Epithelial cell of esophagus (primary cell): ENCODE measurements around the gene EXOC2.

Source experiments
- DNase-seq: peaks from one replicate; pipeline ENCODE4 v3.0.0; 2010; ENCODE audit warnings: low read depth
- H3K4me3 ChIP-seq: 2 replicates; pipeline ENCODE4 v1.5.1; 2011; ENCODE audit warnings: mild to moderate bottlenecking, low read length, control low read depth
- CTCF ChIP-seq: IDR thresholded peaks from 2 replicates; pipeline ENCODE4 v1.5.1; 2011; ENCODE audit warnings: low read depth, mild to moderate bottlenecking, low read length, control low read depth, inconsistent platforms; ENCODE audit not compliant: insufficient read depth; ENCODE audit errors: missing control alignments

Gene EXOC2

GRCh38 chr6:680251-680650, 12.7 kb downstream of the EXOC2 start:
- DNase-seq: no peak
- H3K4me3 ChIP-seq: no peak overlapping the region
- no peak for TF ChIP-seq CTCF

- no peak for DNase-seq
- no peak overlapping the region for H3K4me3 ChIP-seq
- TF ChIP-seq CTCF: no peak
These were observed 13.7 kb downstream of the EXOC2 start for GRCh38 chr6:679282-679681.

GRCh38 chr6:678520-678919, 14.4 kb downstream of the EXOC2 start:
- DNase-seq: no peak

GRCh38 chr6:677919-678318, 15.0 kb downstream of the EXOC2 start:
- no peak for TF ChIP-seq CTCF
- H3K4me3 ChIP-seq: no peak overlapping the region
- DNase-seq: no peak

More at GRCh38 chr6:678520-678919, 14.4 kb downstream of the EXOC2 start:
- TF ChIP-seq CTCF: no peak
- H3K4me3 ChIP-seq: no peak overlapping the region

GRCh38 chr6:674956-675355, 18.0 kb downstream of the EXOC2 start:
- no peak overlapping the region for H3K4me3 ChIP-seq
- no peak for TF ChIP-seq CTCF
- DNase-seq: no peak

GRCh38 chr6:674406-674805, 18.5 kb downstream of the EXOC2 start:
- no peak overlapping the region for H3K4me3 ChIP-seq
- TF ChIP-seq CTCF: no peak
- no peak for DNase-seq

GRCh38 chr6:667253-667927, 25.5 kb downstream of the EXOC2 start:
- TF ChIP-seq CTCF: no peak
- no peak for DNase-seq

More at GRCh38 chr6:667253-667927, 25.5 kb downstream of the EXOC2 start:
- H3K4me3 ChIP-seq: no peak overlapping the region
